Mucosa of gallbladder (tissue), 1 donor: ENCODE measurements around the gene RNF227. TPM values are rescaled to one million over a fixed set of nuclear protein-coding genes. Genes with fewer than 3 reads are reported as not detected.
"Not testable (repeated sequence)": the region's sequence is repeated elsewhere in the genome, so short reads cannot be mapped to it uniquely, and the experiment has no call there.

Source experiments
- DNase-seq: peaks from one replicate; pipeline ENCODE4 v3.0.0-alpha.2; 2020; ENCODE audit warnings: low spot score
- total RNA-seq: library from RNA; stranded (reverse); gene quantifications from one replicate; pipeline ENCODE4 v1.2.1, GENCODE V29; 2021
- donor health status: DM: no; HTN: no; CAD: no.

The RNF227 gene
- total RNA-seq, 1 donor from 2014 or later = 3.5 TPM

DNA sequence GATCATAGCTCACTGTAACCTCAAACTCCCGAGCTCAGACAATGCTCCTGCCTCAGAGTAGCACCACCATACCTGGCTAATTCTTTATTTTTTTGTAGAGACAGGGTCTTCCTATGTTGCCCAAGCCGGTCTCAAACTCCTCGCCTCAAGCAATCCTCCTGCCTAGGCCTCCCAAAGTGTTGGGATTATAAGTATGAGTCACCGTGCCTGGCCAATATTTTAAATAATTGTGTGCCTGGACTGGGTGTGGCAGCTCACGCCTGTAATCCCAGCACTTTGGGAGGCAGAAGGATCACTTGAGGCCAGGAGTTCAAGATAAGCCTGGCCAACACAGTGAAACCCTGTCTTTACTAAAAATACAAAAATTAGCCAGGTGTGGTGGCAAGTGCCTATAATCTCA is 51.7 kb downstream of the RNF227 start:
- DNase-seq = not testable (repeated sequence)

Other genes starting within 250 kb of the RNF227 start
- gene TP53, start 228.8 kb downstream of the RNF227 start, total RNA-seq = 48.7 TPM
- 9.0 TPM for gene WRAP53, start 227.8 kb downstream of the RNF227 start, total RNA-seq
- 1.6 TPM for gene EFNB3, start 211.1 kb downstream of the RNF227 start, total RNA-seq
- gene DNAH2, start 198.5 kb downstream of the RNF227 start, total RNA-seq = 0.95 TPM
- gene KDM6B, start 82.1 kb downstream of the RNF227 start, total RNA-seq = 52.5 TPM
- 5.8 TPM for gene TMEM88, start 61.2 kb downstream of the RNF227 start, total RNA-seq
- gene NAA38, start 58.7 kb downstream of the RNF227 start, total RNA-seq = 79.0 TPM
- 21.9 TPM for gene CYB5D1, start 58.3 kb downstream of the RNF227 start, total RNA-seq
- 127 TPM for gene CHD3, start 27.5 kb downstream of the RNF227 start, total RNA-seq
- gene KCNAB3, start 13.6 kb upstream of the RNF227 start, total RNA-seq = 2.5 TPM
- gene TRAPPC1, start 15.7 kb upstream of the RNF227 start, total RNA-seq = 147 TPM
- 32.1 TPM for gene CNTROB, start 15.9 kb upstream of the RNF227 start, total RNA-seq
- gene GUCY2D, start 86.3 kb upstream of the RNF227 start, total RNA-seq = 0.63 TPM
- gene ALOX15B, start 122.8 kb upstream of the RNF227 start, total RNA-seq = 14.0 TPM
- gene ALOX12B, start 171.4 kb upstream of the RNF227 start, total RNA-seq = 0.43 TPM
- gene ALOXE3, start 202.2 kb upstream of the RNF227 start, total RNA-seq = not detected
- gene HES7, start 207.8 kb upstream of the RNF227 start, total RNA-seq = 0.78 TPM
- 123 TPM for gene PER1, start 236.1 kb upstream of the RNF227 start, total RNA-seq
- gene VAMP2, start 246.7 kb upstream of the RNF227 start, total RNA-seq = 73.8 TPM